Measurements from ENCODE around the gene BCL7B. TPM values are rescaled to one million over a fixed set of nuclear protein-coding genes. Genes with fewer than 3 reads are reported as not detected.

BCL7B gene
- total and polyA plus RNA-seq, 2 of the 13 experiments (the other 11 are each of a cell fraction or from before 2014, with no cell fraction given): 24.3 to 38.2 TPM

- TF ChIP-seq CTCF (CRISPR knock-in tag; IDR thresholded peaks at IDR 0.05) (peak; percentile 43), SMC3 (IDR thresholded peaks at IDR 0.05; ENCODE audit: low read length) (no peak), RXRB (CRISPR knock-in tag; IDR thresholded peaks at IDR 0.05; ENCODE audit: borderline replicate concordance) (no peak), ZNF496 (CRISPR knock-in tag; IDR thresholded peaks at IDR 0.05; ENCODE audit: insufficient replicate concordance) (no peak), NR2F6 (IDR thresholded peaks at IDR 0.05) (no peak), NR2F6 (CRISPR knock-in tag; IDR thresholded peaks at IDR 0.05) (no peak; the same call in 1 of the 2 replicates), YEATS2 (CRISPR knock-in tag; IDR thresholded peaks at IDR 0.05; ENCODE audit: borderline replicate concordance) (no peak), DMAP1 (CRISPR knock-in tag; IDR thresholded peaks at IDR 0.05) (peak; percentile 26; the same call in 1 of the 2 replicates), ZNF660 (CRISPR knock-in tag; IDR thresholded peaks at IDR 0.05; ENCODE audit: borderline replicate concordance, low read depth) (no peak), ATF5 (CRISPR knock-in tag; IDR thresholded peaks at IDR 0.05; ENCODE audit: low read depth) (no peak), ZNF510 (CRISPR knock-in tag; IDR thresholded peaks at IDR 0.05; ENCODE audit: low read depth) (no peak), HMG20B (CRISPR knock-in tag; conservative IDR thresholded peaks at IDR 0.05) (no peak), TCF7 (IDR thresholded peaks at IDR 0.05; ENCODE audit: low read depth) (no peak), XBP1 (CRISPR knock-in tag; IDR thresholded peaks at IDR 0.05) (no peak), GATAD2A (CRISPR knock-in tag; IDR thresholded peaks at IDR 0.05) (no peak), FIP1L1 (IDR thresholded peaks at IDR 0.05; ENCODE audit: borderline replicate concordance, insufficient read depth, low read depth, low read length) (no peak), MED1 (CRISPR knock-in tag; IDR thresholded peaks at IDR 0.05) (peak; percentile 37; the same call in 1 of the 2 replicates), KAT2B (IDR thresholded peaks at IDR 0.05; ENCODE audit: borderline replicate concordance, low read depth, low read length) (no peak), RBM22 (optimal IDR thresholded peaks at IDR 0.05; ENCODE audit: low read length) (no peak), RAD21 (CRISPR knock-in tag; IDR thresholded peaks at IDR 0.05) (peak; percentile 61)
- TF ChIP-seq, protein P1, sequence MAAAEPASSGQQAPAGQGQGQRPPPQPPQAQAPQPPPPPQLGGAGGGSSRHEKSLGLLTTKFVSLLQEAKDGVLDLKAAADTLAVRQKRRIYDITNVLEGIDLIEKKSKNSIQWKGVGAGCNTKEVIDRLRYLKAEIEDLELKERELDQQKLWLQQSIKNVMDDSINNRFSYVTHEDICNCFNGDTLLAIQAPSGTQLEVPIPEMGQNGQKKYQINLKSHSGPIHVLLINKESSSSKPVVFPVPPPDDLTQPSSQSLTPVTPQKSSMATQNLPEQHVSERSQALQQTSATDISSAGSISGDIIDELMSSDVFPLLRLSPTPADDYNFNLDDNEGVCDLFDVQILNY (CRISPR knock-in tag; conservative IDR thresholded peaks at IDR 0.05): no peak
- TF ChIP-seq, protein P2, sequence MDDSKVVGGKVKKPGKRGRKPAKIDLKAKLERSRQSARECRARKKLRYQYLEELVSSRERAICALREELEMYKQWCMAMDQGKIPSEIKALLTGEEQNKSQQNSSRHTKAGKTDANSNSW (CRISPR knock-in tag; IDR thresholded peaks at IDR 0.05; ENCODE audit: borderline replicate concordance): no peak
- TF ChIP-seq, protein P3, sequence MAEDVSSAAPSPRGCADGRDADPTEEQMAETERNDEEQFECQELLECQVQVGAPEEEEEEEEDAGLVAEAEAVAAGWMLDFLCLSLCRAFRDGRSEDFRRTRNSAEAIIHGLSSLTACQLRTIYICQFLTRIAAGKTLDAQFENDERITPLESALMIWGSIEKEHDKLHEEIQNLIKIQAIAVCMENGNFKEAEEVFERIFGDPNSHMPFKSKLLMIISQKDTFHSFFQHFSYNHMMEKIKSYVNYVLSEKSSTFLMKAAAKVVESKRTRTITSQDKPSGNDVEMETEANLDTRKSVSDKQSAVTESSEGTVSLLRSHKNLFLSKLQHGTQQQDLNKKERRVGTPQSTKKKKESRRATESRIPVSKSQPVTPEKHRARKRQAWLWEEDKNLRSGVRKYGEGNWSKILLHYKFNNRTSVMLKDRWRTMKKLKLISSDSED (CRISPR knock-in tag; IDR thresholded peaks at IDR 0.05): no peak
- TF ChIP-seq, protein P4, sequence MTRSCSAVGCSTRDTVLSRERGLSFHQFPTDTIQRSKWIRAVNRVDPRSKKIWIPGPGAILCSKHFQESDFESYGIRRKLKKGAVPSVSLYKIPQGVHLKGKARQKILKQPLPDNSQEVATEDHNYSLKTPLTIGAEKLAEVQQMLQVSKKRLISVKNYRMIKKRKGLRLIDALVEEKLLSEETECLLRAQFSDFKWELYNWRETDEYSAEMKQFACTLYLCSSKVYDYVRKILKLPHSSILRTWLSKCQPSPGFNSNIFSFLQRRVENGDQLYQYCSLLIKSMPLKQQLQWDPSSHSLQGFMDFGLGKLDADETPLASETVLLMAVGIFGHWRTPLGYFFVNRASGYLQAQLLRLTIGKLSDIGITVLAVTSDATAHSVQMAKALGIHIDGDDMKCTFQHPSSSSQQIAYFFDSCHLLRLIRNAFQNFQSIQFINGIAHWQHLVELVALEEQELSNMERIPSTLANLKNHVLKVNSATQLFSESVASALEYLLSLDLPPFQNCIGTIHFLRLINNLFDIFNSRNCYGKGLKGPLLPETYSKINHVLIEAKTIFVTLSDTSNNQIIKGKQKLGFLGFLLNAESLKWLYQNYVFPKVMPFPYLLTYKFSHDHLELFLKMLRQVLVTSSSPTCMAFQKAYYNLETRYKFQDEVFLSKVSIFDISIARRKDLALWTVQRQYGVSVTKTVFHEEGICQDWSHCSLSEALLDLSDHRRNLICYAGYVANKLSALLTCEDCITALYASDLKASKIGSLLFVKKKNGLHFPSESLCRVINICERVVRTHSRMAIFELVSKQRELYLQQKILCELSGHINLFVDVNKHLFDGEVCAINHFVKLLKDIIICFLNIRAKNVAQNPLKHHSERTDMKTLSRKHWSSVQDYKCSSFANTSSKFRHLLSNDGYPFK (CRISPR knock-in tag; IDR thresholded peaks at IDR 0.05; ENCODE audit: borderline replicate concordance): no peak
Observed at GRCh38 chr7:73578342-73579128, 21.0 kb upstream of the BCL7B start, which contains the start of gene TBL2 (continued).
